ENCODE results near the gene SAYSD1. TPM values are rescaled to one million over a fixed set of nuclear protein-coding genes. Genes with fewer than 3 reads are reported as not detected.

SAYSD1 gene
- total and polyA plus RNA-seq, 2 donors (not counting 1 experiment from before 2014, with no cell fraction given): 4.6 to 17.8 TPM

- intact Hi-C loops (cut with micrococcal nuclease): no loop called here
- H3K9me3 ChIP-seq (ENCODE audit: control extremely low read depth in 1 of 3, control insufficient read depth in 2 of 3, insufficient read depth in 1 of 3, low read length in 2 of 3): no peaks in the 10 kb centered on the region
- H3K27ac ChIP-seq (ENCODE audit: low read length in 2 of 2): no peak overlapping the region
- ATAC-seq (ENCODE audit: low read depth): no peak
- H3K27ac Mint-ChIP-seq: no peak overlapping the region
- H3K4me1 Mint-ChIP-seq: no peaks in the 10 kb centered on the region
- ChIA-PET POLR2A (no interaction called here), CTCF (no interaction called here)
- no peaks in the 10 kb centered on the region for H4K20me1 ChIP-seq (ENCODE audit: control insufficient read depth, insufficient read depth, low read length, poor library complexity, severe bottlenecking)
- peaks cover 0 to 14% (median 2%) of the 10 kb centered on the region in 4 experiments for H3K27me3 ChIP-seq (replicated peaks in 1 of 4; ENCODE audit: control extremely low read depth in 1 of 4, control insufficient read depth in 3 of 4, insufficient read depth in 4 of 4, low read length in 3 of 4)
- H3K27me3 Mint-ChIP-seq: peaks cover 34% of the 10 kb centered on the region
- no peak overlapping the region for H3K9ac ChIP-seq (ENCODE audit: low read length)
- H2AFZ ChIP-seq (ENCODE audit: insufficient read depth, low read depth, low read length, poor library complexity, severe bottlenecking): no peak overlapping the region
- H3K4me1 ChIP-seq (ENCODE audit: control insufficient read depth in 2 of 2, insufficient read depth in 2 of 2, low read length in 2 of 2): no peaks in the 10 kb centered on the region
- no peak overlapping the region for H3K4me2 ChIP-seq (replicated peaks; ENCODE audit: low read depth, low read length, poor library complexity, severe bottlenecking)
- no peak overlapping the region for H3K4me3 ChIP-seq (ENCODE audit: control extremely low read depth in 1 of 5, extremely low read depth in 1 of 5, insufficient read depth in 1 of 5, low read depth in 2 of 5, low read length in 4 of 5)
- TF ChIP-seq CTCF (IDR thresholded peaks at IDR 0.05) (no peak), EZH2 (IDR thresholded peaks at IDR 0.05; ENCODE audit: borderline replicate concordance, insufficient read depth, low read depth, low read length, poor library complexity, severe bottlenecking) (no peak)
- no peak for DNase-seq
- no peaks in the 10 kb centered on the region for H3K9me3 Mint-ChIP-seq (ENCODE audit: insufficient read depth)
- H3K36me3 ChIP-seq (replicated peaks in 1 of 2; ENCODE audit: control extremely low read depth in 1 of 2, control insufficient read depth in 1 of 2, extremely low read depth in 1 of 2, insufficient read depth in 2 of 2, low read length in 1 of 2): no peaks in the 10 kb centered on the region
- no peak overlapping the region for H3K4me3 Mint-ChIP-seq
- no peaks in the 10 kb centered on the region for H3K79me2 ChIP-seq (ENCODE audit: control insufficient read depth, insufficient read depth, low read length)
- 83% methylated on average over 8 of the region's 8 CpGs for WGBS (ENCODE audit: insufficient coverage)
These were observed 32.7 kb downstream of the SAYSD1 start for GRCh38 chr6:39082310-39082709.

- POLR2A ChIA-PET: no interaction called here
- ATAC-seq (ENCODE audit: low read depth): no peak
- no peaks in the 10 kb centered on the region for H3K4me1 ChIP-seq (ENCODE audit: control insufficient read depth in 2 of 2, insufficient read depth in 2 of 2, low read length in 2 of 2)
These were observed 34.6 kb downstream of the SAYSD1 start for GRCh38 chr6:39080246-39080875.

More at GRCh38 chr6:39080246-39080875, 34.6 kb downstream of the SAYSD1 start:
- no peaks in the 10 kb centered on the region for H3K79me2 ChIP-seq (ENCODE audit: control insufficient read depth, insufficient read depth, low read length)
- H3K36me3 ChIP-seq (replicated peaks in 1 of 2; ENCODE audit: control extremely low read depth in 1 of 2, control insufficient read depth in 1 of 2, extremely low read depth in 1 of 2, insufficient read depth in 2 of 2, low read length in 1 of 2): no peaks in the 10 kb centered on the region
- peaks cover 0 to 7% (median 2%) of the 10 kb centered on the region in 4 experiments for H3K27me3 ChIP-seq (replicated peaks in 1 of 4; ENCODE audit: control extremely low read depth in 1 of 4, control insufficient read depth in 3 of 4, insufficient read depth in 4 of 4, low read length in 3 of 4)
- no peak for DNase-seq
- Mint-ChIP-seq H3K27ac (no peak overlapping the region), H3K4me3 (no peak overlapping the region), H3K27me3 (peaks cover 14% of the 10 kb centered on the region), H3K4me1 (no peaks in the 10 kb centered on the region), H3K9me3 (ENCODE audit: insufficient read depth) (no peaks in the 10 kb centered on the region)
- H3K9ac ChIP-seq (ENCODE audit: low read length): no peak overlapping the region
- intact Hi-C loops (cut with micrococcal nuclease): no loop called here
- H3K4me2 ChIP-seq (replicated peaks; ENCODE audit: low read depth, low read length, poor library complexity, severe bottlenecking): no peak overlapping the region
- WGBS (ENCODE audit: insufficient coverage): 92% methylated on average over 2 of the region's 5 CpGs
- H4K20me1 ChIP-seq (ENCODE audit: control insufficient read depth, insufficient read depth, low read length, poor library complexity, severe bottlenecking): no peaks in the 10 kb centered on the region
- no peaks in the 10 kb centered on the region for H3K9me3 ChIP-seq (ENCODE audit: control extremely low read depth in 1 of 3, control insufficient read depth in 2 of 3, insufficient read depth in 1 of 3, low read length in 2 of 3)
- TF ChIP-seq CTCF (IDR thresholded peaks at IDR 0.05) (no peak), EZH2 (IDR thresholded peaks at IDR 0.05; ENCODE audit: borderline replicate concordance, insufficient read depth, low read depth, low read length, poor library complexity, severe bottlenecking) (no peak)
- CTCF ChIA-PET: no interaction called here
- H3K27ac ChIP-seq (ENCODE audit: low read length in 2 of 2): no peak overlapping the region
- H2AFZ ChIP-seq (ENCODE audit: insufficient read depth, low read depth, low read length, poor library complexity, severe bottlenecking): no peak overlapping the region
- no peak overlapping the region for H3K4me3 ChIP-seq (ENCODE audit: control extremely low read depth in 1 of 5, extremely low read depth in 1 of 5, insufficient read depth in 1 of 5, low read depth in 2 of 5, low read length in 4 of 5)

All from B cell (primary cell).